ENCODE results near the gene ATG13. TPM values are rescaled to one million over a fixed set of nuclear protein-coding genes. Genes with fewer than 3 reads are reported as not detected.

ATG13 gene
- total RNA-seq, 3 donors from 2014 or later = 47.4 to 54.8 (median 53.1) TPM

GRCh38 chr11:46680164-46680760, 62.9 kb downstream of the ATG13 start:
- no peak for DNase-seq
- Mint-ChIP-seq H3K27me3 (ENCODE audit: low read depth) (no peaks in the 10 kb centered on the region), H3K36me3 (ENCODE audit: insufficient read depth) (peaks cover 27% of the 10 kb centered on the region), H3K4me1 (ENCODE audit: low read depth) (peaks cover 19% of the 10 kb centered on the region), H3K4me3 (no peak overlapping the region), H3K9me3 (no peaks in the 10 kb centered on the region)
- ATAC-seq = no peak

GRCh38 chr11:46680815-46681214, 63.5 kb downstream of the ATG13 start:
- H3K27me3 Mint-ChIP-seq (ENCODE audit: low read depth) = no peaks in the 10 kb centered on the region
- H3K4me3 Mint-ChIP-seq = no peak overlapping the region

DNA sequence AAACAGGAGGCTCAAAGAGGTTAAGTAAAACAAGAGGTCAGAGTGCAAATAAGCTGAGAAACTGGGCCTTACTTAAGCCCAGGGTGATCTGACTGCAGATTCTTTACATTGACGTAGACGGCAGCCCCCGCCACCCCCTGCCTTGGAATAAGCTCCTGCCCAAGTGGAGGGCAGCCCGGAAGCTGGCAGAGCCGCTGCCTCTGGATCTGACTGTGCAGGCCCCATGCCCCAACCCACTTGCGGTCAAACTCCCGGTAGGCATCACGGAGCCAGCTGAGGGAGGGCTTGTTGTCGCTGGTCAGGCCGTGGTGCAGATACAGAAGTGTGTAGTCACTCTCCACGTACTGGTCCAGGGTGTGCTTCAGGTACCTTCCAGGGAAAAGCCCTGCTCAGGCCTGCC, 64.5 kb downstream of the ATG13 start:
- no peak for DNase-seq
- ATAC-seq = no peak
- H3K4me3 Mint-ChIP-seq = no peak overlapping the region
- peaks cover 25% of the 10 kb centered on the region for H3K36me3 Mint-ChIP-seq (ENCODE audit: insufficient read depth)
- H3K4me1 Mint-ChIP-seq (ENCODE audit: low read depth) = peaks cover 7% of the 10 kb centered on the region
- no peaks in the 10 kb centered on the region for H3K27me3 Mint-ChIP-seq (ENCODE audit: low read depth)
- no peaks in the 10 kb centered on the region for H3K9me3 Mint-ChIP-seq

More at GRCh38 chr11:46680815-46681214, 63.5 kb downstream of the ATG13 start:
- ATAC-seq (no peak), DNase-seq (no peak)
- Mint-ChIP-seq H3K36me3 (ENCODE audit: insufficient read depth) (peaks cover 27% of the 10 kb centered on the region), H3K4me1 (ENCODE audit: low read depth) (peaks cover 13% of the 10 kb centered on the region), H3K9me3 (no peaks in the 10 kb centered on the region)

- no peak for DNase-seq
- Mint-ChIP-seq H3K9me3 (no peaks in the 10 kb centered on the region), H3K4me3 (no peak overlapping the region), H3K27me3 (ENCODE audit: low read depth) (no peaks in the 10 kb centered on the region), H3K4me1 (ENCODE audit: low read depth) (no peaks in the 10 kb centered on the region), H3K36me3 (ENCODE audit: insufficient read depth) (peaks cover 26% of the 10 kb centered on the region)
- ATAC-seq = no peak
These were observed 65.7 kb downstream of the ATG13 start for GRCh38 chr11:46682773-46683752.

DNA sequence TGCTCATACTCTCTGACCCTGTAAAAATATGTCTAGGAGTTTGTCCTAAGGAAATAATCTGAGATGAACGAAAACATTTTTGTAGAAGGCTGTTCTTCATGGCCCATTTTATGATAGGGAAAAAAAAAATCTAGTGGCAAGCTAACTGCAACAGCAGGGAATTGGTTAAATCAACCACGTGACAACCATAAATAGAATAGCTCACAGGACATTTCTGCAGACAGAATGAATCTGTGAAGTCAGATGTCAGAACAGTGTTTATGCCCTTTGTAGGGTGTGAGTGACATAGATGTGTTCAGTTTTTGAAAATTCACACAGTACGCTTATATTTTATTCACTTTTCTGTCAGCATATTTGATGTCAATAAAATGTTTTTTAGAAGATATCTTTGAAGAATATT, 67.0 kb downstream of the ATG13 start:
- H3K4me1 Mint-ChIP-seq (ENCODE audit: low read depth) = no peaks in the 10 kb centered on the region
- no peak overlapping the region for H3K4me3 Mint-ChIP-seq
- ATAC-seq (no peak), DNase-seq (no peak)
- no peaks in the 10 kb centered on the region for H3K9me3 Mint-ChIP-seq
- peaks cover 19% of the 10 kb centered on the region for H3K36me3 Mint-ChIP-seq (ENCODE audit: insufficient read depth)
- no peaks in the 10 kb centered on the region for H3K27me3 Mint-ChIP-seq (ENCODE audit: low read depth)

DNA sequence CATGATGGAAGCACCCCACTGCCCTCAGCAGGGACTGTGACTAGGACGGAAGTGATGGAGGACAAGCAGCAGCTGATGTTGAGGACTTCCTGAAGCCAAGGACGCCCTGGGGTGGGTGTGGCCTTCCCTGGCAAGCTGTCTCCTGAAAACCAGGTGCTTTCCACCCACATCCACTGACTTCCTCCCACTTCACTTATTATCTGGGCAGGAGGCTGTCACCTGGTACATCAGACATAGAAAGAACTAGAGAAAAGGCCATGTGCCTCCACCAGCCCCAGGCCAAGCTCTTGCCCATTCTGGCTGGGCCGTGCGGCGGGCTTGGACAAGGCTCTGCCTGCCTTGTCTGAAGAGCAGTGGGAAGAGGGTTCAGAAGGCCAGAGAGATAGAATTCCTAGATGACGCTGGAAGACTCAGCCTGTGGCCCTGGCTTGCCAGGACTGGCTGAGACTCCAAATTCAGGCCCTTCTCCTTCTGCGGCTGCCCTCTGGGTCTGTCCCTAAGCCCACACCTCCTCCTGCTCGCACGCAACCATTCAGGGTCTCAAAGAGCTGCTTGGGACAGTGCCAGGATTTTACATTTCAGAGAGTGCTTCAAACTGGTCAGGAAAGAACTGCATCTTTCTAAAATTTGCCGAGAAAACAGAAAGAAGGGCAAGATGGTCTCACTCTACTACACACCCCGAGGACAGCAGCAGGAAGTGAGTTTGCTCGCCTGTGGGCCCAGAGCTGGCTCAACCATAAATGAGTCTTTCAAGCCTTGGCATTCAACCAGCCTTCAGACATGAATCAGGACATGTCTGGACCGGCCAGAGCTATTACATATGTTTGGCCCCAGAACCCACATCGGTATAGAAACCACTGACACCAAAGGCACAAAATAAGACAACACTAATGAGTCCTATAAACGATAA, 69.8 kb downstream of the ATG13 start:
- Mint-ChIP-seq H3K9me3 (no peaks in the 10 kb centered on the region), H3K4me3 (no peak overlapping the region), H3K36me3 (ENCODE audit: insufficient read depth) (peaks cover 23% of the 10 kb centered on the region), H3K27me3 (ENCODE audit: low read depth) (no peaks in the 10 kb centered on the region), H3K4me1 (ENCODE audit: low read depth) (peaks cover 2% of the 10 kb centered on the region)
- DNase-seq = no peak
- ATAC-seq = no peak

GRCh38 chr11:46690702-46691101, 73.3 kb downstream of the ATG13 start:
- ATAC-seq (no peak), DNase-seq (no peak)
- H3K4me1 Mint-ChIP-seq (ENCODE audit: low read depth) = peaks cover 4% of the 10 kb centered on the region
- no peaks in the 10 kb centered on the region for H3K9me3 Mint-ChIP-seq
- H3K4me3 Mint-ChIP-seq = no peak overlapping the region
- H3K27me3 Mint-ChIP-seq (ENCODE audit: low read depth) = no peaks in the 10 kb centered on the region
- H3K36me3 Mint-ChIP-seq (ENCODE audit: insufficient read depth) = peaks cover 27% of the 10 kb centered on the region

- H3K4me3 Mint-ChIP-seq = no peak overlapping the region
- H3K9me3 Mint-ChIP-seq = no peaks in the 10 kb centered on the region
- DNase-seq = no peak
- ATAC-seq = no peak
- H3K27me3 Mint-ChIP-seq (ENCODE audit: low read depth) = no peaks in the 10 kb centered on the region
- peaks cover 23% of the 10 kb centered on the region for H3K36me3 Mint-ChIP-seq (ENCODE audit: insufficient read depth)
- H3K4me1 Mint-ChIP-seq (ENCODE audit: low read depth) = peaks cover 12% of the 10 kb centered on the region
These were observed 75.1 kb downstream of the ATG13 start for GRCh38 chr11:46692450-46692849.

DNA sequence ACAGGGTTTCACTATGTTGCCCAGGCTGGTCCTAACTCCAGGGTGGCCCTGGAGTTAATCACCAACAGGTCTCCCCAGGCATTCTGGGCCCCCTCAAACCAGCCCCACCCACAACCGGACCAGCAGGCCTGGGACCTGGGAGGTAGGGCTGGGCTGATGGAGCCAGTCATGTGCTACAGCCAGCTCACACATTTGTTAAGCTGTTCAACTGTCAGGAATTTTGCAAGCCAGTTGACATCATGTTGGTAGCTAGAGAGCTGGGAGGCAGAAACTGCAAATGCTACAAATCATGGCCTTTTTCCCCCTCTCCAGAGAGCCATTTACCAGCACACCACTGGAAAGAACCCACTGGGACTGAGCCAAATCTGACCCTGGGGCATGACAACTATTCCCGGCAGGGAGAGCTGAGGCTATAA, 76.3 kb downstream of the ATG13 start:
- ATAC-seq (no peak), DNase-seq (no peak)
- H3K36me3 Mint-ChIP-seq (ENCODE audit: insufficient read depth) = peaks cover 20% of the 10 kb centered on the region
- no peak overlapping the region for H3K4me3 Mint-ChIP-seq
- H3K4me1 Mint-ChIP-seq (ENCODE audit: low read depth) = peaks cover 23% of the 10 kb centered on the region
- H3K27me3 Mint-ChIP-seq (ENCODE audit: low read depth) = no peaks in the 10 kb centered on the region
- no peaks in the 10 kb centered on the region for H3K9me3 Mint-ChIP-seq

GRCh38 chr11:46694072-46694471, 76.7 kb downstream of the ATG13 start:
- Mint-ChIP-seq H3K4me1 (ENCODE audit: low read depth) (peaks cover 28% of the 10 kb centered on the region), H3K36me3 (ENCODE audit: insufficient read depth) (peaks cover 20% of the 10 kb centered on the region), H3K9me3 (no peaks in the 10 kb centered on the region), H3K27me3 (ENCODE audit: low read depth) (no peaks in the 10 kb centered on the region), H3K4me3 (no peak overlapping the region)
- ATAC-seq (no peak), DNase-seq (no peak)

DNA sequence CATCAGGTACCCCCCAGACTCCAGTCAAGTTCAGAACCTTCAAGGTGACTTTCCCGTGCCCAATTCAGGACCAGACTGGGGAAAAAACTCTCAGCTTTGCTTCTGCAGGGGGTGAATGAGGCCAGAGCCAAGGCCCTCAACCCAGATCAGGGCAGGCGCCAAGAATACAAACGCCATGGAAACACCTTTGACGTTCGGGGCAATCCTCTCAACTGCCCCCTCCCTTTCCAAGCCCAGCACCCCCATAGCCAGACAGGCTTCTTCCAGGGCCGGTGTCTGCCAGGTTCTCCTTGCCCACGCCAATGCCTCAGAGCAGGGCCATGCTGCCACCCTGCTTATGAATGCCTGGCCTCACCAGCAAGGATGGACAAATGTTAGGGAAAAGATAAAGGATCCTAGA, 77.3 kb downstream of the ATG13 start:
- H3K9me3 Mint-ChIP-seq = no peaks in the 10 kb centered on the region
- ATAC-seq = no peak
- H3K36me3 Mint-ChIP-seq (ENCODE audit: insufficient read depth) = peaks cover 20% of the 10 kb centered on the region
- H3K27me3 Mint-ChIP-seq (ENCODE audit: low read depth) = no peaks in the 10 kb centered on the region
- no peak overlapping the region for H3K4me3 Mint-ChIP-seq
- no peak for DNase-seq
- peaks cover 31% of the 10 kb centered on the region for H3K4me1 Mint-ChIP-seq (ENCODE audit: low read depth)

- Mint-ChIP-seq H3K36me3 (ENCODE audit: insufficient read depth) (peaks cover 17% of the 10 kb centered on the region), H3K4me3 (no peak overlapping the region), H3K9me3 (no peaks in the 10 kb centered on the region), H3K4me1 (ENCODE audit: low read depth) (peaks cover 34% of the 10 kb centered on the region), H3K27me3 (ENCODE audit: low read depth) (no peaks in the 10 kb centered on the region)
- no peak for ATAC-seq
- no peak for DNase-seq
These were observed 78.2 kb downstream of the ATG13 start for GRCh38 chr11:46695345-46696211.

DNA sequence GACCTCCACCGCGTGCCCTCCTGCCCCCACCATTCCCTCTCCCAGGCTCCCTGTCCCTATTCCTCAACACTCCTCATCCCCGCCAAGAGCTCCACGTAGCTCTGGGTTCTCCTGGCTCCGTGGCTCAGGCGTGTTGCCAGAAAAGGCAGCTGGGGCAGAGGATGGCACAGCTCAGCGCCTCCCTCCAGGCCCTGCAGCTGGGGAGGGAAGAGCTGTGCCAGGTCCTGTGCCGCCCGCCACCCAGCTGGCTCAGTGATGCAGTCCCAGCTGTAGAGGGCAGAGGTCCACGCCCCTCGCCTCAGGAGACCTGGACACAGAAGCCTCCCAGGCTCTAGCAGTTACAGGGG, 78.8 kb downstream of the ATG13 start:
- Mint-ChIP-seq H3K4me3 (no peak overlapping the region), H3K9me3 (no peaks in the 10 kb centered on the region), H3K36me3 (ENCODE audit: insufficient read depth) (peaks cover 15% of the 10 kb centered on the region), H3K27me3 (ENCODE audit: low read depth) (no peaks in the 10 kb centered on the region), H3K4me1 (ENCODE audit: low read depth) (peaks cover 34% of the 10 kb centered on the region)
- DNase-seq (no peak), ATAC-seq (no peak)
